GM19023 (cell line): ENCODE results near the gene RNASE4.

Experiments
- ATAC-seq: cut with Tn5 transposase; IDR thresholded peaks from one replicate; pipeline ENCODE4 v1.9.1; 2021; ENCODE audit warnings: mild to moderate bottlenecking, moderate library complexity; ENCODE audit not compliant: unreplicated experiment

RNASE4 gene

GRCh38 chr14:20671597-20672283 lies 12.6 kb upstream of the RNASE4 start:
- no peak for ATAC-seq

- peak; percentile 46 for ATAC-seq
Observed at GRCh38 chr14:20675669-20676068, 8.7 kb upstream of the RNASE4 start.

- no peak for ATAC-seq
Observed at GRCh38 chr14:20676072-20676471, 8.3 kb upstream of the RNASE4 start.

- no peak for ATAC-seq
Observed at GRCh38 chr14:20679907-20680306, 4.5 kb upstream of the RNASE4 start.

- ATAC-seq = no peak
Observed at GRCh38 chr14:20680363-20680762, 4.0 kb upstream of the RNASE4 start.

GRCh38 chr14:20680843-20681347 lies 3.5 kb upstream of the RNASE4 start:
- peak; percentile 18 for ATAC-seq

- no peak for ATAC-seq
Observed at GRCh38 chr14:20681348-20682126, 2.8 kb upstream of the RNASE4 start.

GRCh38 chr14:20682127-20682434 lies 2.3 kb upstream of the RNASE4 start:
- no peak for ATAC-seq

GRCh38 chr14:20682435-20683124 lies 1.8 kb upstream of the RNASE4 start:
- ATAC-seq = peak; percentile 56

- ATAC-seq = peak; percentile 22
Observed at GRCh38 chr14:20683125-20683890, 1.1 kb upstream of the RNASE4 start.

GRCh38 chr14:20684662-20685456 lies 499 bp downstream of the RNASE4 start:
- ATAC-seq = no peak

- ATAC-seq = no peak
Observed at GRCh38 chr14:20686386-20687143, 2.2 kb downstream of the RNASE4 start.

GRCh38 chr14:20687362-20688166 lies 3.2 kb downstream of the RNASE4 start:
- ATAC-seq = no peak

GRCh38 chr14:20688167-20688839 lies 3.9 kb downstream of the RNASE4 start, which contains the start of gene ANG:
Gene ANG, plus strand, starts transcription at chr14:20688764. Its CDS starts 4,801 bp downstream, at chr14:20693565.
- ATAC-seq = no peak

GRCh38 chr14:20690848-20691640 lies 6.7 kb downstream of the RNASE4 start:
- no peak for ATAC-seq

GRCh38 chr14:20692116-20692751 lies 7.9 kb downstream of the RNASE4 start:
- ATAC-seq = no peak

- ATAC-seq = no peak
Observed at GRCh38 chr14:20696764-20697163, 12.4 kb downstream of the RNASE4 start.
